GM19023 (cell line): ENCODE measurements around the gene NEK9.

Source experiments
- ATAC-seq: cut with Tn5 transposase; IDR thresholded peaks from one replicate; pipeline ENCODE4 v1.9.1; 2021; ENCODE audit warnings: mild to moderate bottlenecking, moderate library complexity; ENCODE audit not compliant: unreplicated experiment

The NEK9 gene

GRCh38 chr14:75113932-75114539 is 12.8 kb downstream of the NEK9 start:
- ATAC-seq, result no peak

GRCh38 chr14:75109877-75110276 is 17.0 kb downstream of the NEK9 start:
- ATAC-seq, result no peak

GRCh38 chr14:75107186-75107585 is 19.7 kb downstream of the NEK9 start:
- ATAC-seq, result no peak

GRCh38 chr14:75101491-75101890 is 25.4 kb downstream of the NEK9 start:
- no peak for ATAC-seq

- ATAC-seq, result no peak
Measured at GRCh38 chr14:75098682-75099081, 28.2 kb downstream of the NEK9 start.

GRCh38 chr14:75098212-75098611 is 28.6 kb downstream of the NEK9 start:
- no peak for ATAC-seq

GRCh38 chr14:75096959-75097358 is 29.9 kb downstream of the NEK9 start:
- no peak for ATAC-seq

- ATAC-seq, result no peak
Measured at GRCh38 chr14:75095690-75096089, 31.2 kb downstream of the NEK9 start.

- ATAC-seq, result no peak
Measured at GRCh38 chr14:75094896-75095295, 32.0 kb downstream of the NEK9 start.

GRCh38 chr14:75092698-75093097 is 34.1 kb downstream of the NEK9 start:
- ATAC-seq, result no peak

GRCh38 chr14:75091251-75091650 is 35.6 kb downstream of the NEK9 start:
- no peak for ATAC-seq

- no peak for ATAC-seq
Measured at GRCh38 chr14:75090353-75090752, 36.5 kb downstream of the NEK9 start.

- ATAC-seq, result no peak
Measured at GRCh38 chr14:75088566-75089373, 38.1 kb downstream of the NEK9 start.

GRCh38 chr14:75088153-75088552 is 38.7 kb downstream of the NEK9 start:
- no peak for ATAC-seq

GRCh38 chr14:75084513-75084912 is 42.3 kb downstream of the NEK9 start:
- ATAC-seq, result no peak

GRCh38 chr14:75083271-75083670 is 43.6 kb downstream of the NEK9 start:
- no peak for ATAC-seq

- ATAC-seq, result no peak
Measured at GRCh38 chr14:75081660-75082229, 45.1 kb downstream of the NEK9 start.

- no peak for ATAC-seq
Measured at GRCh38 chr14:75079521-75079920, 47.3 kb downstream of the NEK9 start.

GRCh38 chr14:75077794-75078193 is 49.1 kb downstream of the NEK9 start:
- no peak for ATAC-seq

GRCh38 chr14:75070383-75070782 is 56.5 kb downstream of the NEK9 start:
- no peak for ATAC-seq

- no peak for ATAC-seq
Measured at GRCh38 chr14:75069811-75070145, 57.1 kb downstream of the NEK9 start.

GRCh38 chr14:75069121-75069810 is 57.6 kb downstream of the NEK9 start, which contains the start of gene ZC2HC1C:
Gene ZC2HC1C, plus strand, starts transcription at chr14:75069641. Its CDS starts 933 bp downstream, at chr14:75070574.
- peak; percentile 78 for ATAC-seq
